GM21423 (cell line): ENCODE data around the gene SGSM2.
"Not testable (repeated sequence)": the region's sequence is repeated elsewhere in the genome, so short reads cannot be mapped to it uniquely, and the experiment has no call there.

Experiments used
- ATAC-seq: cut with Tn5 transposase; IDR thresholded peaks from one replicate; pipeline ENCODE4 v1.9.1; 2021; ENCODE audit warnings: mild to moderate bottlenecking, moderate library complexity; ENCODE audit not compliant: unreplicated experiment

SGSM2 gene, protein sequence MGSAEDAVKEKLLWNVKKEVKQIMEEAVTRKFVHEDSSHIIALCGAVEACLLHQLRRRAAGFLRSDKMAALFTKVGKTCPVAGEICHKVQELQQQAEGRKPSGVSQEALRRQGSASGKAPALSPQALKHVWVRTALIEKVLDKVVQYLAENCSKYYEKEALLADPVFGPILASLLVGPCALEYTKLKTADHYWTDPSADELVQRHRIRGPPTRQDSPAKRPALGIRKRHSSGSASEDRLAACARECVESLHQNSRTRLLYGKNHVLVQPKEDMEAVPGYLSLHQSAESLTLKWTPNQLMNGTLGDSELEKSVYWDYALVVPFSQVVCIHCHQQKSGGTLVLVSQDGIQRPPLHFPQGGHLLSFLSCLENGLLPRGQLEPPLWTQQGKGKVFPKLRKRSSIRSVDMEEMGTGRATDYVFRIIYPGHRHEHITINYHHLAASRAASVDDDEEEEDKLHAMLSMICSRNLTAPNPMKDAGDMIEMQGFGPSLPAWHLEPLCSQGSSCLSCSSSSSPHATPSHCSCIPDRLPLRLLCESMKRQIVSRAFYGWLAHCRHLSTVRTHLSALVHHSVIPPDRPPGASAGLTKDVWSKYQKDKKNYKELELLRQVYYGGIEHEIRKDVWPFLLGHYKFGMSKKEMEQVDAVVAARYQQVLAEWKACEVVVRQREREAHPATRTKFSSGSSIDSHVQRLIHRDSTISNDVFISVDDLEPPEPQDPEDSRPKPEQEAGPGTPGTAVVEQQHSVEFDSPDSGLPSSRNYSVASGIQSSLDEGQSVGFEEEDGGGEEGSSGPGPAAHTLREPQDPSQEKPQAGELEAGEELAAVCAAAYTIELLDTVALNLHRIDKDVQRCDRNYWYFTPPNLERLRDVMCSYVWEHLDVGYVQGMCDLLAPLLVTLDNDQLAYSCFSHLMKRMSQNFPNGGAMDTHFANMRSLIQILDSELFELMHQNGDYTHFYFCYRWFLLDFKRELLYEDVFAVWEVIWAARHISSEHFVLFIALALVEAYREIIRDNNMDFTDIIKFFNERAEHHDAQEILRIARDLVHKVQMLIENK

DNA sequence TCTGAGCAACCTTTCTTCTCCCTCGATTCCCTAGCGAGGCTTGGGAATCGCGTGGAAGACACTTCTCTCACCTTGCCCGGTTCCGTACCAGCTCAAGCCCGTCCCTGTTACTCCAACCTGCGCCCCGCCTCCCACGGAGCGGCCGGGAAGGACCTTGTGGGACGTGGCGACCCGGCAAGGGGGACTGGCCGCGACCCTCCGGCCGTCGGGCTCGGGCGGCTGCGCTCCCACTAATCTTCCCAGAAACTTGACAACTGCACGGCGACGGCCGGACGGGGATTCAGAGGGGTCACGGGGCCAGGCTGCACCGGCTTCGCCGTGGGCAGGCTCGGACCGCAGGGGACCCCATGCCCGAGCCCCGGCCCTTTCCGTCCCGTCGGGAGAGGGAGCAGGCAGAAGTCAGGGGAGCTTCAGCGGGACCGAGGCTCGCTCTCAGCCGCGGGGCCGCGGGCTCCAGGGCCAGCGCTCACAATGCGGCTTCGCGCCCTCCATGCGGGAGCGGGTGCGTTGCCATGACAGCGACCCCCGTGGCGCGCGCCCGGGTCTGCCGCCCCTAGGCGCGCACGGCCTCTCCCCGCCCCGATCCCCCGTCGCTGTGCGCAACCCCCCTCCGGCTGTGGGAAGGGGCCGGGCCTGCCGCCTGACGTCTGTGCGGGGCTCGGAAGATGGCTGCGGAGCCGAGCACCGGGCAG is at the start of gene SGSM2:
Gene SGSM2, plus strand, starts transcription at position 650 of the 692 bp plus-strand sequence. CDS start 188 bp downstream, outside the sequence.
- ATAC-seq = peak; percentile 8

DNA sequence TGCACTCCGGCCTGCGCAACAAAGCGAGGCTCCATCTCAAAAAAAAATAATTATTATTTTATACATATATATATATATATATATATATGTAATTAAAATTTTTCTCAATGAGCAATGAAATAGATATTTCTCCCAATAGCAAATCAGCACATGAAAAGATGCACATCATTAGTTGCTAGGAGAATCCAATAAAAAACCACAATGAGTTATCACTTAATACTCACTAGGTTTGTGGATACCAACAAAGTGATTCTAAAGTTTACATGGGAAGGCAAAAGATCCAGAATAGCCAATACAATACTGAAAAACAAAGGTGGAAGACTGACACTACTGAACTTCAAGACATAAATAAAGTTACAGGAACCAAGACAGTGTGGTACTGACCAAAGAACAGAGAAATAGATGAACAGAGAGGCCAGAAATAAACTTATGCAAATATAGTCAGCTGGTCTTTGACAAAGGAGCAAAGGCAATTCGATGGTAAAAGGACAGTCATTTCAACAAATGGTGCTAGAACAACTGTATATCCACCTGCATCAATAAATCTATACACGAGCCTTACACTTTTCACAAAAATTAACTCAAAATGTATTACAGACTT is 47.3 kb upstream of the SGSM2 start:
- ATAC-seq = no peak

DNA sequence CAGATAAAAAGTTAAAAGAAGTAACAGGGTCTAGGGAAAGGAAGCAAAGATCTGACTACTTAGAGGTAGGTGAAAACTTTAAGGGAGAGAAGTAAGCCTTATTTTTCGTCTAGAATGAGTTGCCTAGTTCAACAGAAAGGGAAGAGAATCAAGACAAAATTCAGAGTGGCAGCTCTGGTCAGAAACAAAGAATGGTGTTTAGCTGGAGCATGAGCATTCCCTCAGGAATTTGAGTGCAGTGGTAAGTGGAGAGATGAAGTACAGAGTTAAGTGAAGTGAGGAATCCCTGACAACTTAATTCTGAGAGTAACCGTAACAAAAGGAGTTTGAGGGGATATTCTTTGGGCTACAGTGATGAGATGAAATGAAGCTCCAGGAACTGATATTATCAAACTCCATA is 45.2 kb upstream of the SGSM2 start:
- no peak for ATAC-seq

DNA sequence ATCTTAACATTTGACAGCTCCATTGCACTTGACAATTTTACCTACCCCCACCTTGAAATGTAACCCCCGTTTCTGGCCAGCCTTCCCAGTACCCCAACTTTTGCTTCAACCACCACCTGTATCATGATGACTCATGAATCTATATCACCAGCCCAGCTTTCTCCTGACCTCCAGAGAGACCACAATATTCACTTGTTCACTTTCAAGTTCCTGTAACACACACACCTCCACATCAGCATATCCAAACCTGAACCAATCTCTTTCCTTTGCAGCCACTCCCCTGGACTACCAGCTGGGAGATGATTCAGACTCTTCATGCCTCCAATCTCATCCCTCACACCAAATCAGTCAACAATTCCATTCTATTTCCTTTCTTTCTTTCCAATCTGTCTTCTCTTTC is 41.7 kb upstream of the SGSM2 start:
- ATAC-seq = no peak

DNA sequence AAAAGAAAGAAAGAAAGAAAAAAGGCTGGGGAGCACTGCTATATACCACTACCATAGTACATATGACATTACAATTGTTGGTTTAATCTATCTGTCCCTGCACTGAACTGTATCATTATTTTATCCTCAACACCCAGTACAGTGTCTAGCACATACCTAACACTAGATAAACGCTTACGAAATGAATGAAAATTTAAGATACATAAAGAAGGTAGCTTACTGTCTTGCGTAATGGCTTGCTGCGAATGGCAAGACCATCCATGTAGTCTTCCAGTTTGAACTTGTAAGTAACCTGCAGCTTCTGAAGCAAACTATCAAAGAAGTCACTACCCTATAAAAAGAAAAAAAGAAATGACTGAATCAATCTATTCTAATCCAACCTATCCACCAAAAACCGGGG is 40.3 kb upstream of the SGSM2 start:
- no peak for ATAC-seq

DNA sequence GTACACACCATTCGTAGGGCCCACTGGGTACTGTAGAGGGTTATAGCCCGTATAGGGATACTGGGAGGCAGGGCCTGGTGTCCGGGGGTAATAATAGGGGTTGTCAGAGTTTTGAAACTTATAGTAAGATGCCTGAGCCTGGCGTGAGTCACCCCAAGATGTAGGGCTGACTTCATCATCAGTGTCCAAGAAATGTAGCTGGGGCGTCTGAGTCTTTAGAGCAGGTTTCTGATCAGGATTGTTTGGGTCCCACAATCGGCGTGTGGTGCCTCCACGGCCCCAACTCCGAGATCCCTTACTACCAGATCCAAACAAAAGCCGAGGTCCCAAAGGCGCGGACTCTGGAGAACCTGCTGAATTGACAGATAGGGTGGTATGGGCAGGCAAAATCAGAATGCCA is 38.2 kb upstream of the SGSM2 start:
- no peak for ATAC-seq

DNA sequence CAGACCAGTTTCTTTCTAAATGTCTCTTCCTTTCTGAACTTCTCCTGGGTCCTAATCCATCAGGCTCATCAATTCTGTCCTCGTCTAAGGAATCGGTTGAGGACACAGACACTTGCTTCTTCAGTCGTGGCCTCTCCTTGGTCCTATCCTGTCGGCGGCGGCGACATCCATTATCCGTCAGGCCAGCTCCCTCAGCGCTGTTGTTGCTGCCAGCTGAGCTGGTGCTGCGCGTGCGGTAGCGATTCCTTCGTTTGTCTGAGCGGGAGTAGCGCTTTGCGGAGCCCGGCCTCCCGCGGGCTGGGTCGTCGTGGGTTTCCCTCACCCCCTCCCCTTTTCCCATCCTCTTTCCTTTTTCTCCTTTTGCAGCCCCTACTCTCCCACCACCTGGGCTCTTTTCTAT is 37.5 kb upstream of the SGSM2 start:
- ATAC-seq = no peak

DNA sequence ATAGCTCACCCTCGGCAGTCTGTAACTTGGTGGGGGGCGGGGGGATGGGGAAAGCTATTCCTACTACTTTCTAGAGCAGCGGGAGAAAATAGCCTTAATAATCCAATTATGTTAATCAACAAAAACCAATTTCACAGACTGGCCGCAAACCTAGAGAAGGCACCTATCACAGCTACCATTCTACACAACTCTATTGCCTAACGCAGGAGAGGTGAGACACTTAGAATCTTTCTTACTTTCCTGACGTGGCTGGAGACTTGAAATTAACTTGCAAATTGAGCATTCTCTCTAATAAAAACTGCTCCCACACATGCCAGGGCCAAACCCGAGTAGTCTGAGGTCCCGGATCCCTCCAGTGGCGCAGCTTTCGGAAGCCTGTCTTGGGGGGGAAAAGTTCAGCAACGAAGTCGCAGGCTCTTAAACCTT is 34.5 kb upstream of the SGSM2 start:
- ATAC-seq = peak; percentile 7

DNA sequence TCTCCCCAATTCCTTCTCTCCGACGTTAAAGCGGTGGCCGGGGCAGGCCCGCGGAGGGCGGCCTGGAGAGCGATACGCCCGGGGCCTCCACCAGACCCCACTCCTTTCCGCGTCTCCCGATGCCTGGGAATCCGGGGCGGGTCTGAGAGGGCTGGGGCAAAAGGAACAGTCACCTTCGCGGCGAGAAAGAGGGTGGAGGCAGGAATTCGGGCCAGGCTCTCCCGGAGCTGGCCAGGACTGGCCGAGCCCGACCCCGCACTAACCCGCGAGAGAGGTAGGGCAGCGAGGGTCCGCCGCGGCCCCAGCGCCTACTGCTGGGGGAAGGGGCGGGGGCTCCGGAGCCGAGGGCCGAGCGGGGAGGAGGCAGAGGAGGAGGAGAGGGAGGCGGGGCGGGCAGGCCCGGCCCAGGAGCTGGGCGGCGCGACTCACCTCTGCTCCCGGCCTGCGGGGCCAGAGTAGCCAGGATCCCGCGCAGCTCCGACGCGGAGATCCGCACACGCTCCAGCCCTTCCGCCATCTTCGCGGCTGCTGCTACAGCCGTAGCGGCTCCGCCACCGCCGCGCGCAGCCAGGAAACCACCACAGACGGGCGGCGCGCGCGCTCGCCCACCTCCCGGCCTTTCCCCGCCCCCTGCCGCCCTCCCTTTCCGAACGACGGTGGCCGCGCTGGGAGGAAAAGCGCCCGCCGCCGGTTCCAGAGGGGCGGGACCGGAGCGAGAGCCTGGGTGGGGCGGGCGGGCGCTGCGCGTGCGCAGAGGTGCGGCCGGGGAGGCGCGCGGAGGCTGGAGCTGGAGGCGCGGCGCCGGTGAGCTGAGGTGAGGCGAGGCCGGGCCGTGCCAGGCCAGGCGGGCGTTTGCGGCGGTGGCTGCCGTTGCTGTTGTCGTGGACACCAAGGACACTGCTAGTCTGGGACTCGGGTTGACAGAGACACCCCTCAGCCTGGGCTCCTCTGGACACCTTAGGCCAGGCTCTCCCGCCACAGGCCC is 33.8 kb upstream of the SGSM2 start, which contains the start of the genes SMG6 and SRR:
Gene SMG6, minus strand, starts transcription at position 582 of the 985 bp plus-strand sequence. Its CDS starts 65 bp downstream, at position 517.
Gene SRR, plus strand, starts transcription at position 747 of the 985 bp plus-strand sequence. CDS start 11,611 bp downstream, outside the sequence.
- ATAC-seq = peak; percentile 85

DNA sequence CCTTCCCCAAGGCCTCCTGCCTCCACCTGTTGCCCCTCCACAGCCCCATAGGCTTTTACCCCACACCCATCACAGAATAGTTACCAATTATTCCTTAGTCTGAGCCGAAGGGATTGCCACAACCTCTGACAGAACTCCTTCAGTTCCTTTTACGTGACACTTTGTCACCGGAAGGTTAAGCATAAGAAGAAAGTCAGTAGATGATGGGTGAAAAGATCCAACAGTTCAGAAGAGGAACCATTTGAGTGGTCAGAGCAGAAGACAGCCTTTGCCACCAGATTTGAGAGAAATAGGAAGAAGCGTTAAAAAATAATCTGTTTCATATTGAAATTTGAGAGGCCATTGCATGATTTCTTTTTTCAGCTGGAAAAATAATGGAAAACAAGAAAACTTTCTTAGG is 32.4 kb upstream of the SGSM2 start:
- no peak for ATAC-seq

DNA sequence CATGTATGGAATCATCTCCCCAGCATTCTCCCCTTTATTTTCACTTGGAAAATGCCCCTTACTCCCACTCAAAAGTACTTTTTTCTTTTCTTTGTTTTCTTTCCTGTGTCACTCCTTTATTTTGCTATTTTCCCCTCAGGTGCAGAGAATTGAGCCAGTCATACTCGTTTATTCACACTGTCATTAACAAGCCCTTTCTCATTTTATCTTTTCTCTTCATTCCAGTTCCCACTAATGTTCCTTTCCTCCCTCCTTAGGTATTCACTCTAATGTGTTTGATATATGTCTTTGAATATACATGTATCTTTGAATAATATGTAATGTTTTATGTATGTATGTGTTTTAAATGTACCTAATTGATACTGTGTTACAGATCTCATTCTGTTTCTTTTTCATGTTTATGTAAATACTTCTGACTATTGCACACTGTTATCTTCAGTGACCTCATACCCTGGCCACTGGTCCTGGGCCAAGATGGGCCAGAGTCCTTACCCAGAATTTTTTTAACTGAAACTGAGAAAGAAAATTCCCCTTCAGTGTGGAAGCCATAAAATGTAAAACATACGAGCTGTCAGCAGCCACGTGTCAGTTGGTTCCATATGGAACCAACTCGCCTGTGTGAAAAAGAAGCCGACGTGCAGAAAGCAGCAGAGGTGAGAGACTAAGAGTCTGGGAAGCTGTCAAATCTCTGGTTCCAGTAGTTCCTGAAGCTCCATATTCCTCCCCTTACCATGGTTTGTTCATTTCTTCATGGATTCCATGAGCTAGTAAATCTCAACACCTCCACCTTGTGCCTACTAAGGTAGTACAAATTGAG is 27.8 kb upstream of the SGSM2 start:
- no peak for ATAC-seq

DNA sequence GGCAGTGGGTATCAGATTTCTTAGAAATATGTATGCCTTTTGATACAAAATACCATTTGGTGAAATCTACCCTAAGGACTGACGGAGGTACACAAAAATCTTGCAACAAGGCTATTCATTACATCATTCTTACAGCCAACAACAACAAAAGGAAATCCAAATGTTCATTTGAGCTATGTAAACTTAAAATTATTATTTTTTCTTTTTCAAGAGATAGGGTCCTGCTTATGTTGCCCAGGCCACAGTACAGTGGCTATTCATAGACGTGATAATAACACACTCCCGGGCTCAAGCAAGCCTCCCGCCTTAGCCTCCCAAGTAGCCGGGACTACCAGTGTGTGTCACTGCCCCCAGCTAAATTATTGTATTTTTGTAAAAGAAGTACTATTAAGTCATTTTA is 24.6 kb upstream of the SGSM2 start:
- no peak for ATAC-seq

DNA sequence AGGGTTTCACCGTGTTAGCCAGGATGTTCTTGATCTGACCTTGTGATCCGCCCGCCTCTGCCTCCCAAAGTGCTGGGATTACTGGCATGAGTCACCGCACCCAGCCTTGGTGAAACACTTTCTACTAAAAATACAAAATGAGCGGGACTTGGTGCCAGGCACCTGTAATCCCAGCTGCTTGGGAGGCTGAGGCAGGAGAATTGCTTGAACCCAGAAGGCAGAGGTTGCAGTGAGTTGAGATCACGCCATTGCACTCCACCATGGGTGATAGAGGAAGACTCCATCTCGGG is 20.4 kb upstream of the SGSM2 start:
- not testable (repeated sequence) for ATAC-seq

DNA sequence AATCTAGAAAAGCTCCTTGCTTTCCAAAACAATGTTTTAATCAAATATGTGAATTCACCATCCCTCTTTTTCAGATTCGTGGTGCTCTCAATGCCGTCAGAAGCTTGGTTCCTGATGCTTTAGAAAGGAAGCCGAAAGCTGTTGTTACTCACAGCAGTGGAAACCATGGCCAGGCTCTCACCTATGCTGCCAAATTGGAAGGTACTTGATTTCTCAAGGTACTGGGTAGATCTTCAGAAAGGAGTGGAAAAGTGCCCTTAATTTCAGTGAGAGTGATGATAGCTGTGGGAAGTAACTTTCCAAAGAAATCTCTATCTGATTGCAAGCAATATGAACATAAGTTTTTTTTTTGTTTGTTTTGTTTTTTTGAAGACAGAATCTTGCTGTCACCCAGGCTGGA is 19.5 kb upstream of the SGSM2 start:
- ATAC-seq = no peak

DNA sequence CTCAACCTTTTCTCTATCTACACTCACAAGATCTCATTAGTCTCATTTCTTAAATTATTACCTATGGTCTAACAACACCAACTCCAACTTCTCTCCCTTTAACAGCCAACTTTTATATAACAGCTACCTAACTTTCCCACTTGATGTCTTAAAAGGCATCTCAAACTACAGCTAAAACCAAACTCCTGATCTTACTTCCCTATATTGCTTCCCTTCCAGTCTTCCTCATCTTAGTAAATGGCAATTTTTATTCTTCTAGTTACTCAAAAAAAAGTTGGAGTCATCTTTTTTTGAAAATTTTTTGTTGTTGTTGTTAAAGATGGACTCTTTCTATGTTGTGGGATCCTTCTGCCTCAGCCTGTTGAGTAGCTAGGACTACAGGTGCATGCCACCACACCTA is 18.2 kb upstream of the SGSM2 start:
- no peak for ATAC-seq

DNA sequence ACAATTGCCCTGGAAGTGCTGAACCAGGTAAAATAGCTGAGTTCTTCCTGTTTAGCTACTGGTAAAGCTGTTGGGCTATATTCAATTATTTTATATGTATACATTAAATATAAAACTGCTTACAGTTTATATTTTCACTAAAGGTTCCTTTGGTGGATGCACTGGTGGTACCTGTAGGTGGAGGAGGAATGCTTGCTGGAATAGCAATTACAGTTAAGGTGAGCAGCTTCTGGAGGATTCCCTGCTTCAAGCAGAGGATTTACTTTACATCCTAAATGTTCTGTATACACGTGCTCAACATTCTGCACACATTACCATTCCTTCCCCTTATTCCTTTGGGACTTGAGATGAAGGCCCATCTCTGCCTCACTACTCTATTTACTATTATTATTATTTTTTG is 15.9 kb upstream of the SGSM2 start:
- no peak for ATAC-seq

DNA sequence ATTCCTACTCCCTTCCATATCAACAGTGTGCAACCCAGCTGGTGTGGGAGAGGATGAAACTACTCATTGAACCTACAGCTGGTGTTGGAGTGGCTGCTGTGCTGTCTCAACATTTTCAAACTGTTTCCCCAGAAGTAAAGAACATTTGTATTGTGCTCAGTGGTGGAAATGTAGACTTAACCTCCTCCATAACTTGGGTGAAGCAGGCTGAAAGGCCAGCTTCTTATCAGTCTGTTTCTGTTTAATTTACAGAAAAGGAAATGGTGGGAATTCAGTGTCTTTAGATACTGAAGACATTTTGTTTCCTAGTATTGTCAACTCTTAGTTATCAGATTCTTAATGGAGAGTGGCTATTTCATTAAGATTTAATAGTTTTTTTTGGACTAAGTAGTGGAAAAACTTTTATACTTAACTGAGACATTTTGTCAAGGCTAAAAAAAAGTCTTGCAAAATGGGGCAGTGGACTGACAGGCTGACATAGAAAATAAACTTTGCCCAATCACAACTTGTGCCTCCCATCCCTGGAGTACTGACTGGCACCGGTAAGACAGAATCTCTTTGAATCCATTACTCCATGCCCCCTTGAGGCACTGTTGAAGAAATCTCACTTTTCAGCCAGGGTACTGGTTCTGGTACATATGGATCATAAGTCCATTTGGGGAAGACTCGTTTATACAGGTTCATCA is 13.5 kb upstream of the SGSM2 start:
- no peak for ATAC-seq

DNA sequence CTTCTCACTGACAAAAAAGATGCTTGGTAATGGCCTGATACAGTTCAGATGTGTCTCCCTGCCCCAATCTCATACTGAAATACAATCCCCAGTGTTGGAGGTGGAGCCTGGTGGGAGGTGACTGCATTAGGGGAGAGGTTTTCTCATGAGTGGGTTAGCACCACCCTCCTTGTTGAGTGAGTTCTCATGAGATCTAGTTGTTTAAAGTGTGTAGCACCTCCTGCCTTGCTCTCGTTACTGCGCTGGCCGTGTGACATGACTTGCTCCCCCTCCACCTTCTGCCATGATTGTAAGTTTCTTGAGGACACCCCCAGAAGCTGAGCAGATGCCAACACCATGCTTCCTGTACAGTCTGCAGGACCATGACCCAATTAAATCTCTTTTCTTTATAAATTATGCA is 6.0 kb upstream of the SGSM2 start:
- no peak for ATAC-seq
